ENCODE data around the gene S100A9. TPM values are rescaled to one million over a fixed set of nuclear protein-coding genes. Genes with fewer than 3 reads are reported as not detected.
A peak's percentile ranks its signal among the peaks of the same experiment; 100 is the strongest.

S100A9 gene
- 911 TPM for total RNA-seq
- long read RNA-seq, transcript S100A9-201 (3 exons, 577 nt): major isoform, 30 of 34 reads
- long read RNA-seq, partial matches to known transcripts: 4 of 34 reads
- long read RNA-seq, other reads (novel, unspliced or antisense): 0 of 34 reads

DNA sequence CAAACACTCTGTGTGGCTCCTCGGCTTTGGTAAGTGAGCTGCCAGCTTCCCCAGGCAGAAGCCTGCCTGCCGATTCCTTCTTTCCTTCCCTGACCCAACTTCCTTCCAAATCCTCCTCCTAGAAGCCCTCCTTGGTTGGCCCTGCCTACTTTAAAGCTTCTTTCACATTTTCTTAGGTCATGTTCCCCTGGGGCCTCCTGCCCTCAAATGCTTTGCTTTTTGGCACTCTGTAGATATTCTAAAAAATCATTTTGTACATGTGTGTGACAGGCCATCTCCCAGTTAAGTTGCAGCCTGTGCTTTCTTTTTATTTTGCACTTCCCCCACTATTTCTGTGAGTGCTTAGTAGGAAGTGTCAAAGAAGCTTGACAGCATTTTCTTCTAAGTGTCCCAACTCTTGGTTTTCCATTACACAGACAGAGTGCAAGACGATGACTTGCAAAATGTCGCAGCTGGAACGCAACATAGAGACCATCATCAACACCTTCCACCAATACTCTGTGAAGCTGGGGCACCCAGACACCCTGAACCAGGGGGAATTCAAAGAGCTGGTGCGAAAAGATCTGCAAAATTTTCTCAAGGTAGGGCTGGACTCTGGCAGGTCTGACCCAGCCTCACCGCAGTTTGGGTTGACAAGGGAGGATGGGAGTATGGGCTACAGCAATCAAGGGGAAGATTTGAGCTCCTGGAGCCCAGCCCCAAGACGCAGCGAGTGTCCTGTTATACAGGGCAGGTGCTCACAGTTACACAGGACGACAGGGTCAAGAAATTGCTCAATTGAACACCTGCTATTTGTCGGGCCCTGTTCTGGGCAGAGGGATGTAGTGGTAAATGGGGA is at the start of gene S100A9:
Gene S100A9 (plus strand): TSS at position 2 of the 838 bp plus-strand sequence. CDS start 430 bp downstream, at position 432.
- ATAC-seq (peak; percentile 2 to 12), DNase-seq (no peak)
- no peaks in the 10 kb centered on the region for H3K9me3 ChIP-seq
- H3K4me1 ChIP-seq: peaks cover 12% of the 10 kb centered on the region
- intact Hi-C loops (cut with DNase I): no loop called here
- H3K36me3 ChIP-seq: no peaks in the 10 kb centered on the region
- peak within 1 kb of the TSS; percentile 80 for H3K27ac ChIP-seq
- H3K27me3 ChIP-seq (ENCODE audit: low read depth): no peaks in the 10 kb centered on the region
- H3K4me3 ChIP-seq: peak within 1 kb of the TSS; percentile 44
- TF ChIP-seq, protein P1, sequence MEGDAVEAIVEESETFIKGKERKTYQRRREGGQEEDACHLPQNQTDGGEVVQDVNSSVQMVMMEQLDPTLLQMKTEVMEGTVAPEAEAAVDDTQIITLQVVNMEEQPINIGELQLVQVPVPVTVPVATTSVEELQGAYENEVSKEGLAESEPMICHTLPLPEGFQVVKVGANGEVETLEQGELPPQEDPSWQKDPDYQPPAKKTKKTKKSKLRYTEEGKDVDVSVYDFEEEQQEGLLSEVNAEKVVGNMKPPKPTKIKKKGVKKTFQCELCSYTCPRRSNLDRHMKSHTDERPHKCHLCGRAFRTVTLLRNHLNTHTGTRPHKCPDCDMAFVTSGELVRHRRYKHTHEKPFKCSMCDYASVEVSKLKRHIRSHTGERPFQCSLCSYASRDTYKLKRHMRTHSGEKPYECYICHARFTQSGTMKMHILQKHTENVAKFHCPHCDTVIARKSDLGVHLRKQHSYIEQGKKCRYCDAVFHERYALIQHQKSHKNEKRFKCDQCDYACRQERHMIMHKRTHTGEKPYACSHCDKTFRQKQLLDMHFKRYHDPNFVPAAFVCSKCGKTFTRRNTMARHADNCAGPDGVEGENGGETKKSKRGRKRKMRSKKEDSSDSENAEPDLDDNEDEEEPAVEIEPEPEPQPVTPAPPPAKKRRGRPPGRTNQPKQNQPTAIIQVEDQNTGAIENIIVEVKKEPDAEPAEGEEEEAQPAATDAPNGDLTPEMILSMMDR (IDR thresholded peaks at IDR 0.05): no peak

GRCh38 chr1:153308540-153308939 is 49.1 kb upstream of the S100A9 start:
- TF ChIP-seq, protein P1 (IDR thresholded peaks at IDR 0.05): no peak
- no peak overlapping the region for H3K4me3 ChIP-seq
- H3K4me1 ChIP-seq: no peaks in the 10 kb centered on the region
- no peaks in the 10 kb centered on the region for H3K36me3 ChIP-seq
- intact Hi-C loops (cut with DNase I): no loop called here
- ATAC-seq (no peak), DNase-seq (no peak)
- H3K27me3 ChIP-seq (ENCODE audit: low read depth): no peaks in the 10 kb centered on the region
- H3K27ac ChIP-seq: no peak overlapping the region
- H3K9me3 ChIP-seq: no peaks in the 10 kb centered on the region

DNA sequence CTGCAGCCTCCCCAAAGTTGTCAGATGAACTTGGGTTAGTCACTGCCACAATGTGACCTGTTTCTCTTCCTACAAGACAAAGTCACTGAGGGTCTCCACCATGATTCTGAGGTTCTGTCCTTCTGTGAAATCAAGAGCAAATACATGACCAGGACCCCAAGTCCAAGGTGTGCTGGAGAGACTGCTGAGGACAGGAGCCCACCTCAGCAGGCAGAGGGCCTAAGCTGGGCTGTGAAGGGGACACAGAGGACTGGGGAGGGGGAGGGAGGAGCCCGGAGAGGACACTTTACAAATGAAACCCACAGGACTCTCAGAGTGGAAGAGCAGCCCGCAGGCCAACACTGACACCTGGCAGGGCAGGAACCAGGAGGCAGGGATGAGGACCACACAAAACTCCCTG is 48.2 kb upstream of the S100A9 start:
- H3K36me3 ChIP-seq: no peaks in the 10 kb centered on the region
- DNase-seq: no peak
- no peak overlapping the region for H3K4me3 ChIP-seq
- TF ChIP-seq, protein P1 (IDR thresholded peaks at IDR 0.05): no peak
- no peak overlapping the region for H3K27ac ChIP-seq
- H3K27me3 ChIP-seq (ENCODE audit: low read depth): no peaks in the 10 kb centered on the region
- ATAC-seq: no peak
- H3K4me1 ChIP-seq: no peaks in the 10 kb centered on the region
- H3K9me3 ChIP-seq: no peaks in the 10 kb centered on the region
- intact Hi-C loops (cut with DNase I): no loop called here

- H3K4me3 ChIP-seq: no peak overlapping the region
- TF ChIP-seq, protein P1 (IDR thresholded peaks at IDR 0.05): no peak
- no peak overlapping the region for H3K27ac ChIP-seq
- H3K36me3 ChIP-seq: no peaks in the 10 kb centered on the region
- no peak for ATAC-seq
- DNase-seq: no peak
- no peaks in the 10 kb centered on the region for H3K4me1 ChIP-seq
- no peaks in the 10 kb centered on the region for H3K27me3 ChIP-seq (ENCODE audit: low read depth)
- H3K9me3 ChIP-seq: no peaks in the 10 kb centered on the region
- intact Hi-C loops (cut with DNase I): no loop called here
Observed at GRCh38 chr1:153310526-153310925, 47.1 kb upstream of the S100A9 start.

GRCh38 chr1:153312570-153313186 is 45.0 kb upstream of the S100A9 start, which contains the start of gene PGLYRP3:
PGLYRP3 (minus strand) TSS chr1:153312952; CDS start chr1:153310665, 2,287 bp downstream.
- no peaks in the 10 kb centered on the region for H3K9me3 ChIP-seq
- no peaks in the 10 kb centered on the region for H3K27me3 ChIP-seq (ENCODE audit: low read depth)
- intact Hi-C loops (cut with DNase I): no loop called here
- no peaks in the 10 kb centered on the region for H3K4me1 ChIP-seq
- ATAC-seq (peak in 1 of 2 donors; percentile 9), DNase-seq (no peak)
- H3K27ac ChIP-seq: no peak within 1 kb of the TSS
- no peak within 1 kb of the TSS for H3K4me3 ChIP-seq
- TF ChIP-seq, protein P1 (IDR thresholded peaks at IDR 0.05): no peak
- no peaks in the 10 kb centered on the region for H3K36me3 ChIP-seq
